ENCODE measurements around the gene CAMK2A. TPM values are rescaled to one million over a fixed set of nuclear protein-coding genes. Genes with fewer than 3 reads are reported as not detected.
A peak's percentile ranks its signal among the peaks of the same experiment; 100 is the strongest.

The CAMK2A gene
- polyA plus RNA-seq, 1 of the 3 experiments (the other 2 are of a cell fraction), result 0.10 TPM

GRCh38 chr5:150317048-150318003 lies 27.8 kb upstream of the CAMK2A start (continued):
- TF ChIP-seq PBX3 (IDR thresholded peaks at IDR 0.05), result peak; percentile 93
- no peak for TF ChIP-seq ELF1 (IDR thresholded peaks at IDR 0.05)
- peak; percentile 100 for TF ChIP-seq FOSL2 (IDR thresholded peaks at IDR 0.05; ENCODE audit: borderline replicate concordance, low read depth)
- TF ChIP-seq RFX5 (IDR thresholded peaks at IDR 0.05; ENCODE audit: low read length), result no peak
- TF ChIP-seq CTCF (IDR thresholded peaks at IDR 0.05), result no peak
- no peak for TF ChIP-seq EZH2phosphoT487 (IDR thresholded peaks at IDR 0.05; ENCODE audit: borderline replicate concordance, low read depth)
- TF ChIP-seq USF2 (IDR thresholded peaks at IDR 0.05; ENCODE audit: borderline replicate concordance, low read depth, low read length), result no peak
- TF ChIP-seq MEF2A (IDR thresholded peaks at IDR 0.05; ENCODE audit: borderline replicate concordance, low read depth), result no peak
- TF ChIP-seq GABPA (IDR thresholded peaks at IDR 0.05; ENCODE audit: low read depth), result peak; percentile 27; the same call in 1 of the 2 replicates
- TF ChIP-seq RCOR1 (IDR thresholded peaks at IDR 0.05; ENCODE audit: low read length), result no peak; the same call in 1 of the 2 replicates
- TF ChIP-seq YY1 (IDR thresholded peaks at IDR 0.05; ENCODE audit: low read depth), result peak; percentile 50; the same call in 1 of the 2 replicates
- TF ChIP-seq REST (IDR thresholded peaks at IDR 0.05; ENCODE audit: low read depth, low read length), result no peak; the same call in none of the 2 replicates
- TF ChIP-seq CHD2 (IDR thresholded peaks at IDR 0.05; ENCODE audit: low read length, partially characterized antibody), result peak; percentile 19
- peak; percentile 87 for TF ChIP-seq GATA2 (CRISPR knock-in tag; IDR thresholded peaks at IDR 0.05)
- TF ChIP-seq MXI1 (IDR thresholded peaks at IDR 0.05; ENCODE audit: low read depth, low read length), result no peak
- peak; percentile 96 for TF ChIP-seq TEAD4 (IDR thresholded peaks at IDR 0.05; ENCODE audit: borderline replicate concordance, insufficient read depth)
- peak; percentile 100 for TF ChIP-seq RXRA (IDR thresholded peaks at IDR 0.05; ENCODE audit: borderline replicate concordance, low read depth)
- TF ChIP-seq ZBTB33 (IDR thresholded peaks at IDR 0.05; ENCODE audit: borderline replicate concordance, low read depth), result peak; percentile 90
- no peak for TF ChIP-seq SMC3 (IDR thresholded peaks at IDR 0.05; ENCODE audit: low read depth, low read length)
- TF ChIP-seq POLR2AphosphoS5 (IDR thresholded peaks at IDR 0.05; ENCODE audit: low read depth, low read length), result peak; percentile 73; the same call in 1 of the 2 replicates
- TF ChIP-seq NFIC (IDR thresholded peaks at IDR 0.05; ENCODE audit: borderline replicate concordance), result peak; percentile 85
